Naive B cell (primary cell): Measurements from ENCODE around the gene RPL23. TPM values are rescaled to one million over a fixed set of nuclear protein-coding genes. Genes with fewer than 3 reads are reported as not detected.

ENCODE experiments used
- polyA plus RNA-seq, 6 donors: library from polyadenylated mRNA; unstranded; fragments of 300-500 nt; fragmentation: Illumina TruSeq; gene quantifications; one replicate each; pipeline ENCODE4 v1.2.3, GENCODE V29; 2021; ENCODE audit warnings: low read depth in 6 of 6

RPL23 gene
- polyA plus RNA-seq, 6 donors from 2014 or later, result 798 to 1,720 (median 1,485) TPM

Other genes with a start within 250 kb of the RPL23 start
- not detected for gene SRCIN1, start 247.8 kb downstream of the RPL23 start, polyA plus RNA-seq
- not detected for gene EPOP, start 178.8 kb downstream of the RPL23 start, polyA plus RNA-seq
- gene MLLT6, start 148.4 kb downstream of the RPL23 start, polyA plus RNA-seq, result 1 to 10 TPM; 1.7 to 9.0 (median 4.7) TPM
- gene CISD3, start 123.4 kb downstream of the RPL23 start, polyA plus RNA-seq, result 10 to 100 TPM; 19.1 to 31.5 (median 21.2) TPM
- gene PCGF2, start 105.4 kb downstream of the RPL23 start, polyA plus RNA-seq, result not detected
- 100 to 1,000 TPM; 326 to 642 (median 411) TPM for gene PSMB3, start 101.0 kb downstream of the RPL23 start, polyA plus RNA-seq
- gene PIP4K2B, start 54.2 kb downstream of the RPL23 start, polyA plus RNA-seq, result 10 to 100 TPM; 10.1 to 14.5 (median 11.8) TPM
- gene CWC25, start 28.4 kb downstream of the RPL23 start, polyA plus RNA-seq, result 10 to 100 TPM in 4 of 6 donors, 1 to 10 TPM in 2; 9.2 to 13.4 (median 11.5) TPM
- gene LASP1, start 16.3 kb upstream of the RPL23 start, polyA plus RNA-seq, result 10 to 100 TPM; 28.4 to 47.4 (median 41.8) TPM
- not detected for gene FBXO47, start 113.7 kb upstream of the RPL23 start, polyA plus RNA-seq